ENCODE measurements around the gene TRAF2. TPM values are rescaled to one million over a fixed set of nuclear protein-coding genes. Genes with fewer than 3 reads are reported as not detected.

The TRAF2 gene
- total and polyA plus RNA-seq, 2 donors (not counting 1 experiment from before 2014, with no cell fraction given), result 25.5 to 54.5 TPM

DNA sequence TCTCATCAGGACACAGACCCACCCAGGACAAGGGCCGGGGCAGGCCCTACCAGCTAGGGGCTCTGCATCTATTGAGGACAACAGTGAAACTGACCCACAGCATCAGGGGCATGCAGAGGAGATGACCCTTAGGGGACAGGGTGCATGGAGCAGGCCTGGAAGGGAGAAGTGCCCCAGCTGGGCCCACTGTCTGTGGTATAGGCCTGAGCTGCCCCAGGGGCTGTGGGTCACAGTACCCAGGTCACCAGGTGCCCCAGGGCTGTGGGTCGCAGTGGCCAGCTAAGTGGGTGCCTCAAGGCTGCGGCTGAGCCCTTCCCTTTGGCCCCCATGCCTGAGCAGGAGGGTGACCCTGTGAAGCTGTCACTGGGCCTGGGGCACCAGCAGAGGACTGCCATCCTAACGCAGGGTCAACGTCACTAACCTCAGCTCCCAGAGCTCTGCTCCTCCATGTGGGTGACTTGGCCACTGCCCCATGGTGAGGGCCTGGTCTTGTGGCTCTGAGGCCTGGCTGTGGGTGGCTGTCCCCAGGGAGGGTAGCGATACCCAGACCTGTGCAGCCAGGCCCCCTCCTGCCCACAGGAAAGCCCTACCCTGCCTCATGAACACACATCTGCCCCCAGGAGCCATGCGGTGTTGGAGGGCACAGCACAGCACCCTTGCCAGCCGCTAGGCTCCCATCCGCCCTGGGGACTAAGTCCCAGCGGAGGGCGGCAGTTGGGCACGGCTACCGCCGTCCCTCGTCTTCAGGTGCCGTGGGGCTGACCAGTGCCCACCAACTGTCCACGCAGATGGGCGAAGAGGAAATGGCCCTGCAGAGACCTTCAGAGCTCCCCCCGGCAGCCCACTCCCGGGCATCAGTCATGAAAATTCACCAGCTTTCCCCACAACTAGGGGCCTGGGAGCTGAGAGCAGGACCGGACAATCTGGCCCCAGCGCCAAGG is 25.1 kb upstream of the TRAF2 start:
- Mint-ChIP-seq H3K27me3 (no peaks in the 10 kb centered on the region), H3K9me3 (ENCODE audit: insufficient read depth) (no peaks in the 10 kb centered on the region), H3K4me3 (no peak overlapping the region), H3K27ac (no peak overlapping the region), H3K4me1 (peaks cover 20% of the 10 kb centered on the region)
- H3K79me2 ChIP-seq (ENCODE audit: control insufficient read depth, insufficient read depth, low read length), result peaks cover 28% of the 10 kb centered on the region
- POLR2A ChIA-PET, result no interaction called here
- WGBS (ENCODE audit: insufficient coverage), result 96% methylated on average over 20 of the region's 22 CpGs
- no peak overlapping the region for H3K4me2 ChIP-seq (replicated peaks; ENCODE audit: low read depth, low read length, poor library complexity, severe bottlenecking)
- no peak overlapping the region for H3K27ac ChIP-seq (ENCODE audit: low read length in 2 of 2)
- no peak overlapping the region for H2AFZ ChIP-seq (ENCODE audit: insufficient read depth, low read depth, low read length, poor library complexity, severe bottlenecking)
- peaks cover 0 to 37% of the 10 kb centered on the region in 2 experiments for H3K36me3 ChIP-seq (replicated peaks in 1 of 2; ENCODE audit: control extremely low read depth in 1 of 2, control insufficient read depth in 1 of 2, extremely low read depth in 1 of 2, insufficient read depth in 2 of 2, low read length in 1 of 2)
- H3K4me3 ChIP-seq (ENCODE audit: control extremely low read depth in 1 of 5, extremely low read depth in 1 of 5, insufficient read depth in 1 of 5, low read depth in 2 of 5, low read length in 4 of 5), result no peak overlapping the region
- H4K20me1 ChIP-seq (ENCODE audit: control insufficient read depth, insufficient read depth, low read length, poor library complexity, severe bottlenecking), result peaks cover 29% of the 10 kb centered on the region
- intact Hi-C loops (cut with micrococcal nuclease), result no loop called here
- DNase-seq, result no peak
- no peaks in the 10 kb centered on the region for H3K9me3 ChIP-seq (ENCODE audit: control extremely low read depth in 1 of 3, control insufficient read depth in 2 of 3, insufficient read depth in 1 of 3, low read length in 2 of 3)
- no peak for ATAC-seq (ENCODE audit: low read depth)
- H3K27me3 ChIP-seq (replicated peaks in 1 of 4; ENCODE audit: control extremely low read depth in 1 of 4, control insufficient read depth in 3 of 4, insufficient read depth in 4 of 4, low read length in 3 of 4), result no peaks in the 10 kb centered on the region
- H3K9ac ChIP-seq (ENCODE audit: low read length), result no peak overlapping the region
- CTCF ChIA-PET, result interaction anchor here (0.7 to 1.0 kb wide), 2 partner anchors 167 to 174 kb away, joined by 3 read pairs; partner anchors contain the start of gene ABCA2
- H3K4me1 ChIP-seq (ENCODE audit: control insufficient read depth in 2 of 2, insufficient read depth in 2 of 2, low read length in 2 of 2), result peaks cover 8 to 15% of the 10 kb centered on the region in 2 donors
- TF ChIP-seq EZH2 (IDR thresholded peaks at IDR 0.05; ENCODE audit: borderline replicate concordance, insufficient read depth, low read depth, low read length, poor library complexity, severe bottlenecking), result no peak
- TF ChIP-seq, protein P1, sequence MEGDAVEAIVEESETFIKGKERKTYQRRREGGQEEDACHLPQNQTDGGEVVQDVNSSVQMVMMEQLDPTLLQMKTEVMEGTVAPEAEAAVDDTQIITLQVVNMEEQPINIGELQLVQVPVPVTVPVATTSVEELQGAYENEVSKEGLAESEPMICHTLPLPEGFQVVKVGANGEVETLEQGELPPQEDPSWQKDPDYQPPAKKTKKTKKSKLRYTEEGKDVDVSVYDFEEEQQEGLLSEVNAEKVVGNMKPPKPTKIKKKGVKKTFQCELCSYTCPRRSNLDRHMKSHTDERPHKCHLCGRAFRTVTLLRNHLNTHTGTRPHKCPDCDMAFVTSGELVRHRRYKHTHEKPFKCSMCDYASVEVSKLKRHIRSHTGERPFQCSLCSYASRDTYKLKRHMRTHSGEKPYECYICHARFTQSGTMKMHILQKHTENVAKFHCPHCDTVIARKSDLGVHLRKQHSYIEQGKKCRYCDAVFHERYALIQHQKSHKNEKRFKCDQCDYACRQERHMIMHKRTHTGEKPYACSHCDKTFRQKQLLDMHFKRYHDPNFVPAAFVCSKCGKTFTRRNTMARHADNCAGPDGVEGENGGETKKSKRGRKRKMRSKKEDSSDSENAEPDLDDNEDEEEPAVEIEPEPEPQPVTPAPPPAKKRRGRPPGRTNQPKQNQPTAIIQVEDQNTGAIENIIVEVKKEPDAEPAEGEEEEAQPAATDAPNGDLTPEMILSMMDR (IDR thresholded peaks at IDR 0.05), result no peak
